ENCODE data around the gene TMEM129.
"Not testable (repeated sequence)": the region's sequence is repeated elsewhere in the genome, so short reads cannot be mapped to it uniquely, and the experiment has no call there.

The TMEM129 gene

DNA sequence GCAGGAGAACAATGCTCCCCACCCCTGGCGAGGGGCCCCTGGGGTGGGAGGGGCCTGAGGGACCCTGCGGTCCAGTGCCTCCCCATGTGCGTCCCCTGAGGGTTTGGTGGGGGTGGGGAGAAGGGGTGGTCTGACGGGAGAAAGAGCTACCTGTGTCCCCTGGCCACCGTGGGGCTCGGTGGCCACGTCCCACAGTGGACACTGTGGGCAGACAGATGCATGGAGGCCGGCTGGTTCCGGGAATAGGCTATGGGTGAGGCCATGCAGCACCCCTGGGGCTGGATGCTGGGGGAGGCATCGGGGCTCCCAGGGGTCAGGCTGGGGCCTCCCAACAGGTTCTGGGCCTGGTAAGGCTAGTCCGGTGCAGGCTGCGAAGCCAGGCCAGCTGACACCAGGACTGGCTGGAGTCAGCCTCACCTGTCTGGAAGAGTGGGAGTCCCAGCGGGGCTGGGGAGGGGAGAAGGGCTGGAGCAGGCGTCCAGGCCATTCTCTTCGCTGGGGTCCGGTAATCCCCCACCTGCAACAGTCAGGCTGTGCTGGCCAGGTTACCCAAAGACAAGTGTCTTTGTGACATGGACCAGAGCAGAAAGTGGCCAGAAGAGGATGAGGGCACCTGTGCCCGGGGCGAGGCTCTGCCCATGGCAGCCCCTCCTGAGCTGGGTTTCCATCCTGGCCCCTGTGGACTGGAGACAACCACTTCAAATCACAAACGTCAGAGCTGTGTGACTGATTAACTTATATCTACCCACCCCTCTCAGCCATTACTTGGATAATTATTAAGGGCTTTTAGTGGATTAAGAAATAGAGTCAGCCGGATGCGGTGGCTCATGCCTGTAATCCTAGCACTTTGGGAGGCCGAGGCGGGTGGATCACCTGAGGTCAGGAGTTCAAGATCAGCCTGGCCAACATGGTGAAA is 35.6 kb downstream of the TMEM129 start:
- DNase-seq: no peak

DNA sequence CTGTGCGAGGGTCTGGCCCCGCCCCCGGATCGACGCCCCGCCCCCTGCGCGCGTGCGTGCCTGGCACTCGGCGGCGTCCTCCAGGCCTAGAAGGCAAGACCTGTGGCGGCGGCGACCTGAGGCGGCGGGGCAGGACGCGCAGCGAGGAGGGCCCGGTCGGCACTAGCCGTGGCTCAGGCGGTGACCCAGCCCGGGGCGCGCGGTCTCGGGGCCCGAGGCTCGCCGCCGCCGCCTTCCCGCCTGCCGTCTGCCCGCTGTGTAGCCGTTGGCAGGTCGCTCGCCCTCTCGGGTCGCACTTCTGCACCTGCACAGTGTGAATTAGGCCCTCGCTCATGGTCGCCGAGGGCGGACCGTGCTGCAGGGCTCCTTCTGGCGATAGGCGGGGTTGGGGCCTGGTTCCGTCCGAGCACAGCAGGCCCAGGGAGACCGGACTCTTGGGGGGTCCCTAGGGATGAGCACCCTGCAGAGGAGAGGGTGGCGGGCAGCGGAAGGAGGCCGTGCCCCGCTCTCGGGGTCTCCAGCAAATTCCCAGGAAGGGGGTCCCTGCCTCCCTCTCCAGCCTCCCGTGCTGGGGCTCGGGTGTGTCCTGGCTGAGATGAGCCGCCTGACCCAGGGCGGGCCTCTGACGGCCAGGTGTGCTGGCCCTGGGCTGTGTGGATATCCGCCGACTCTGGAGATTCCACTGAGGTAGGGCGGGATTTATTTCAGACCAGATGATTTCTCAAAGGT is 36.5 kb downstream of the TMEM129 start:
- DNase-seq: peak; percentile 96

DNA sequence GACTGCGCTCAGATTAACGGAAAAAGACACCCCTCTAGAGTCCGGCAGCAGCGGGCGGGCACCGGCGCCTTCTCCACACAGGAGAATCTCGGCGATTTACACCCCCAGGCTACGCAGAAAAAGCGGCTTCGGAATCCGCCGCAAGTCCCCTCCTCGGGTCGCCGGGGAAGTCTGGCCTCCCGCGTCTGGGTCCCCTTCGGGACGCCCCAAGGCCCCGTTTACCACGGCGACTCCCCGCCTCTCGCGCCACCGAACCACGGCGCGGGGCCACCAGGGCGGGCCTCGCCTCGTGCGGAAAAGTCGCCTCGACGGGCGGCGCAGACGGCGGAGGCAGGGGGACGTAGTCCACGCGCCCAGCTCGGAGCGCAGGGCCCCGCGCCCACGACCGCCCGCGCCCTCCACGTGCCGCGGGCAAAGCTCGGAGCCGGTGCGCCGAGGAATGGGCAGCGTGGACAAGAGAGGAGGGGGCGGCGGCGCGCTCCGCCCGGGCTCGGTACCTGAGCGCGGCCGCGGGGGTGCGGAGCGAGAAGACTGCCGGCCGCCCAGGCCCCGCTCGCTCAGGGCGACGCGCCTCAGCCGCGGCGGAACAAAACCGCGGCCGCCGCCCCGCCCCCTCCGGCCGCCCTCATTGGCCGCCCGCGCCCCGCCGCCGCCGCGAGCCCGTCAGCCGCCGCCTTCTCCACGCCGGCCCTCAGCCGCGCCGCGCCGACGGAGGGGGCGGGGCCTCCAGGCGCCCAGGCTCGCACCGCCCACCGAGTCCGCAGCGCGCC is 37.2 kb downstream of the TMEM129 start, which contains the start of gene FAM53A:
FAM53A (minus strand) TSS at position 578 of the 770 bp plus-strand sequence. CDS start 15,572 bp downstream, outside the sequence.
- DNase-seq: peak; percentile 35

DNA sequence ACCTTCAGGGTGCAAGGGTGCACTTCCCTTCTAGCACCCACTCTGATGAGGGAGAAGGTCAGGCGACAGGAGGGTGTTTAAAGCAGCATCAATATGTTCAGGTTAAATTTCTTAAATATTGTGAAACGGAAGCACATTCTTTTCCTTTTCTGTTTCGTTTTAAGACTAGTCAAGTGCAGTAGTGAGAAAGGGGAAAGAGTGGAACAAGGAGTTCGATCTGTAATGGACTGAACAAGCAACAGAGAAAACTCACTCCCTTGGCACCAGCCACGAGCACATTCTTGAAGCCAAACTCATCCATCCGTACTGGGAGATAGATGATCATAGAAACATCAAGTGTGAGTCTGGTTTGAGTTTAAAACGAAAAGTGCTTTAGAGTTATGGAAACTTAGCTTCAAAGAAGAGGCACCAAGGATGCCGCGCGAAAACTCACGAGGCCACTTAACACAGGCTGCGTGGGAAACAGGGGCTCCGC is 37.8 kb downstream of the TMEM129 start:
- DNase-seq: no peak

DNA sequence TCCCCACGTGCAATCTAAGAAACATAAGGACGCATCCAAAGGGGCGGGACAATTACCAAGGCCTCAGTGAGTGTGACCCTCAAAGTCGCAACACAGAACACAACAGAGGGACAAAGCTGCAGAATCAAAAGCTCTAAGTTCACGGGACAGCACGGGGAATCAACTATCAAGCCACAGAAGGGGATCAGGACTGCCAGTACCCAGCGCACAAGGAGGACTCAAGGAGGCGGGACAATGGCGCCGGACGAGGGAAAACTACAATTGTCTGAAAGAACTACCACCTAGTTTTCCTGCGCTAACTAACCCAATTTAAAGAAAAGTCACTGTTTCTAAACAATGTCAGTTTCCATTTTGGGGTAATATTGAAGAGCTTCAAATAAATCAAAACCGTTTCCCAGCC is 38.3 kb downstream of the TMEM129 start:
- DNase-seq: no peak

DNA sequence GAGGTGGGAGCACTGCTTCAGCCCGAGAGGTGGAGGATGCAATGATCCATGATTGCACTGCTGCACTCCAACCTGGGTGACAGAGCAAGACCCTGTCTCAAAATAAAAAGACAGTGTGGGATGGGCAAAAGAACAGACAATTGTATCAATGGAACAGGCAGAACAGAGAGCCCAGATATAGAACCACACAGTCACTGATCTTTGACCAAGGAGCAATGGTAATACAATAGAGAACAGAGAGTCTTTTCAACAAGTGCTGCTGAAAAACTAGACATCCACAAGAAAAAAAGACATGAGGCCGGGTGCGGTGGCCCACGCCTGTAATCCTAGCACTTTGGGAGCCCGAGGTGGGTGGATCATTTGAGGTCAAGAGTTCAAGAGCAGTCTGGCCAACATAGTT is 42.9 kb downstream of the TMEM129 start:
- no peak for DNase-seq

DNA sequence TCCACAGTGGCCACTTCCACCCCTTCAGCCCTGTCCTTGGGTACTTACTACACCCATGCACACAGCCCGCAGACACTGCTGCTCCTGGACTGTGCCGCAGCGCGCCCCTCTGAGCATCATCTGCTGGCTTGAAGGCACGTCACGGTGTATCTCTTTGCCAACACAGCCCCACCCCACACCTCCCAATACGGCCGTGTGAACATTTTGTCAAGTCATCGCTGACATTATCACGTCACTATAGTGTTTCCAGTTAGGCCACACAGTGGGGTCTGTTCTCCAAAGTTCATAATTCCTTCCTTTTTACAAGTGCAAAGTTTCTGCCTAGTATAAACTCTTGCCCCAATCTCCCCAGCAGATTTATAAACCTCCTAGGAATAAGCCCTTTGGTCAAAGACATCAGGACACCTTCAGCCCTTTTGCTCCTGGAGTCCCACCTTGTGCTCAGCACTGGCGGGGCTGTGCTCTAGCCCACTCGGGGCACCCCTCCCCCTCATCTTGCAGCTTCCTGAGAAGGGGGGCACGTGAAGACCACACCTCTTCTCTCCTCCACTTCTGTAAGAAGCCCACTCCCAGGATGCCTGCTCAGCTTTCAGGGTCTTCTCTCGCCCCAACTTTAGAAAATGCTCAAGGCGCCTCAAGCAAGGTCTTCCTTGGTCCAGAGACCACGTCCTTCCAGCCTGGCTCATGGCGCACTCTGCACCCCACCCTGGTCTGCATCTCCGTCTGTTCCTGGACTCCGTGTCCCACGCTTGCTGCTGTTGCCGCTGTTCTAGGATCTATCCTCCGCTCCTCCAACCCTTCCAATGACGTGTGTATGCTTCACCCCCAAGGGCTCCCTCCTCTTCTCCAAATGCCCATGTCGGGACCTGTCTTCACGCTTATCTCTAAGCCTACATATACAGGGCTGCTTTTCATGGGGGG is 44.3 kb downstream of the TMEM129 start:
- DNase-seq: no peak

DNA sequence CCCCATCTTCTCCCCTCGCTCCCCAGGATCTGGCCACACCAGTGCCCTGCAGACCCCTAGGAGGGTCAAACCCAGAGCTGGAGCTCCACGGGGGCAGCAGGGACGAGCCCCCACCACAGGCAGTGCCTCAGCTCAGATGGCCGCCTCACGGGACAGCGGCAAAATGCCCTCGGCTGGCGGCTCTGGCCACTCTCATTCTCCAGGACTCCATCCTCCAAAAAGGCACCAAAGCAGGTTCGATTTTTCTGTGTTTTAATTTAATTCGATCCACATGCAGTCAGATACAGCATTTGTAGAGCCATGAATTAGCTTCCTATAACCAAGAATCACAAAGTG is 45.4 kb downstream of the TMEM129 start:
- no peak for DNase-seq

DNA sequence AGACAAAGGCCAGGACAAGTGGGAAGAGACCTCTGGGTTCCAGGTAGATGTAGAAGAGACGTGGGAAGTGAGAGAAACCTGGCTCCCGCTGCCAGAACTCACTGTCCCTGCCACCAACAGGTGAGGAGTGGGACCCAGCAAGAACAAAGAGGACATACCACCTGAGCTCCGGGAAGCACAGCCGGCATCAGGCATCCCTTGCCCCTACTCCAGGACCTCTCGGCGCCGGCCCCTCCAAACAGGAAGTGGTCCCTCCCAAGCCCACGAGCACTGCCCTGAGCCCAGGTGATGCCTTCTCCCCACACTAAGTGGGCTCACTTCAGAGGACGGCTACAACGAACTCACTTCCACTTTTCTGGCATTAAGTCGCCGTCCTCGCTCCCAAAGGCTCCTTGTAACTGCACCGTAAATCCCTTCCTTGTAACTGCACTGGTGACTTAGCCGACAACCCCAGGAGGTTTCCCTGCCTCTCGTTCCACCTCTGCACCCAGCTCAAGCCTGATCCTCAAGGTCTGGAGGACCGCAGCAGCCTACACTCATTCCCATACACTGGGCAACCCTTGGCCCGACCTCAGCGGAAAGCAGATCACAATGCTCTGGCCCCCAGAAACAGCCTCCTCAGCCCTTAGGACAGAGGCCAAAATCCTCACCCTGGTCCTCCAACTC is 45.9 kb downstream of the TMEM129 start:
- no peak for DNase-seq

DNA sequence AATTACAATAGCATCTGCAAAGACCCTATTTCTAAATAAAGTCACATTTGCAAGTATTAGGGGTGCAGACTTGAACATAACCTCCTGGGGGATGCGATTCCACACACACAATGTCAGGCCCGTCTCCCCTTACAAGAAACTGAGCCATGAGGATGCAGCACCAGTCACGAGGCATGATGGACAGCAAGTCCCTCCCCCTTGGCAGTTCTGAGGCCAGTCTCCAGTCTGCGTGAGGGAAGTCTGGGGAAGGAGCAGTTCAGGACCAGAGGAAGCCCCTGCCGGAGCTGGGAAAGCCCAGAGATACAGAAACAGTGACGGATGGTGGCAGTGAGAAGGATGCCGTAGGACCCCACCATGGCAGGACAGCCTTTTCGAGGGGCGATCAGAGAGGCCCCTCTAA is 46.4 kb downstream of the TMEM129 start:
- DNase-seq: no peak

DNA sequence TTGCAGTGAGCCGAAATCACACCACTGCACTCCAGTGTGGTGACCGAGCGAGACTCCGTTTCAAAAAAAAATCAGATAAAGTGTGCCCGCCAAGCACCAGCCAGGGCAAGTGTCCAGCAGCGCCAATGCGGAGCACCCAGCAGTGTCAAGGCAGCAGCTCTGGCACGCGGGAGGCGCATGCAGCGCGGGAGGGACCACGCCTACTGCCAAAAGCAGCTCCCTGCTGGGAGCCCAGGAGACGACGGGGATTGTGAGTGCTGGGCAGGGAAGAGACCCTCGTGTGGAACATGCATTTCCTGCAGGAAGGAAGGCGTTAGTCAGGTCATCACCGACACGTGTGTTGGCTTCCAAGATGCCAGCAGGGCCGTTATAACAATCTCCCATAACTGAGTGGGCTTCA is 47.5 kb downstream of the TMEM129 start:
- no peak for DNase-seq

DNA sequence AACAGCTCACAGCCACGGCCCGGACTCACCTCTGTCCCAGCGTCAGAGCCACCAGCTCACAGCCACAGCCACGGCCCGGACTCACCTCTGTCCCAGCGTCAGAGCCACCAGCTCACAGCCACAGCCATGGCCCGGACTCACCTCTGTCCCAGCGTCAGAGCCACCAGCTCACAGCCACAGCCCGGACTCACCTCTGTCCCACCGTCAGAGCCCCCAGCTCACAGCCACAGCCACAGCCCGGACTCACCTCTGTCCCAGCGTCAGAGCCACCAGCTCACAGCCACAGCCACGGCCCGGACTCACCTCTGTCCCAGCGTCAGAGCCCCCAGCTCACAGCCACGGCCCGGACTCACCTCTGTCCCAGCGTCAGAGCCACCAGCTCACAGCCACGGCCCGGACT is 50.1 kb downstream of the TMEM129 start:
- DNase-seq: not testable (repeated sequence)

DNA sequence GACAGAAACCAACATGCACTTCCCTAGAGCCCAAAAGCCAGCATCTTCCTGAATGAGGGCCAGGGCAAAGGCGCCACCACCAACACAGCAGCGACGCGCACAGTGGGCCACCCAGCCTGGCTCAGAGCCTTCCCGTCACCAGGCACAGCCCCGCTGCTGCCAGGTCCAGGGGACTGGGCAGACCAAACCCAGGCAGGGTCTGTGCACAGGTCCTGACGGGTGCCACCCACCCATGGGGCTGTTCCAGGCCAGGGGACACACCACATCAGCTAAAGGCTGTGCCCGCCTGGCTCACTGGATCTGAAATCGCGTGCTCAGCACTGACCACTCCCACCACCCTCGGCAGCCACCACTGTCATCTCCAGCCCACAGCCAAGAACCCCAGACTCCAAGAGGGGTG is 50.8 kb downstream of the TMEM129 start:
- no peak for DNase-seq

DNA sequence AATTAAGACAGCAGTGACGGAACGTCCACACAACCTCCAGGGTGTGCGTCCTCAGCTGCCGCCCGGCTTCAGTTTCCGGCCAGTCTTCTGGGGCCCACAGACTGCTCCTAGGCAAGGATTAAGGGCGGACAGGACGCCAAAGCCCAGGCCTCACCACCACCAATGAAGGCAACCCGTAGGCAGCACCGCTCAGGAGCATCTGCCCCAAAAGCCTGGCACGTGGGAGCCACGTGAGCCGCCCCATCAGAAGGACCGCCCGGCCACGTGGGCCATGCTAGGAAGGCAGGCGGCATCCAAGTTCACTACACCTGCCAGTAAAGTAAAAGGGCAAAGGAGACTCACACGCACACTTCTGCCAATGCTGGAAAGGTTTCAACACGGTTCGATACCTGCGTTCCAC is 51.3 kb downstream of the TMEM129 start:
- DNase-seq: no peak

DNA sequence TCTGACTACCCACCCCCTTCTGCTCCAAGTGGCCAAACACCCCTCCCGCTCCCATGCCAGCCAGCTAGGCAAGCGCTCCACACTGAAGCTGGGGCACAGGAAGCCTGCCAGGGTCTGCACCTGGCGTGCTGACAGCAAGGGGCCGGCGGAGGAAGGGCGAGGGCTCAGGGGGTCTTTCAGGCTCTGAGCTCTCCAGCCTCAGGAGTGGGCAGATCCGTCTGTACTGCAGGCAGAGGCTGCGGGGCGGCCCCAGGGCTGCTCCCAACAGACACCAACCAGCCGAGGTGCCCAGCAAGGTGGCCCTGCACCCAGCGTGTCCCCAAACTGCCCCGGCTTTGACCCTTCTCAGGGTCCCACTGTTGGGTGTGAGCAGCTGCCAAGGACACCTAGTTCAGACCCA is 51.9 kb downstream of the TMEM129 start:
- DNase-seq: no peak

DNA sequence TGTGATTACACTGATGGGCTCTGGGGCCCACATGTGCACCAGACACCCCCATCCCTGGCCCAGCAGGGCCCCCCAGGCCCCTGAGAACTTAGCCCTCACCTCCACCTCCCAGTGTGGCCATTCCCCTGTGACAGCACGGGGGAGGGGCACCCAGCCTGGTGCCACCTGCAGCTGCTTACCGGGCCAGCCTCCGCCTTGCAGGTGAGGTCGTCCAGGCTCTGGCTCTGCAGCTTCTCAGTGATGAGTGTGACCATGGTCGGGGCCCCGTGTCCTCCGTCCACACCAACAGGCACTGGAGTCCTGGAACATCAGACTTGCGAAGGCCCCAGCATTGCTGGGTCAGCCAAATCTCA is 52.7 kb downstream of the TMEM129 start:
- no peak for DNase-seq

DNA sequence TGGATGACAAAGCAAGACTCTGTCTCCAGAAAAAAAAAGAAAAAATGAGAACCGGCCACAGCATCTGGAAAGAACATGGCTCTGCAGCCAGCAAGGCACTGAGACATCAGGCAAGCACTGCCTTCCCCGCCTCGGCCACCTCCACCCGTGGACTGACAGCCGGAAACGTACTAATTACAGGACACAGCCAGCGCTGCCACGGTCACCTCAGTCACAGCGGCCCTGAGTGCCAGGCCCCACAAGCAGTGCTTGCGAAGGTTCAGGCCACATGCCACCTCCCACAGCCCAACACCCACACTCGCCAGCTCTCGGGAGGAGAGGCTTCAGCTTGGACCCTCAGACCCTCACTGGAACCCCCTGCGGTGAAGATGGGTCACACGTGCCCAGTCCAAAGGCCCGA is 53.9 kb downstream of the TMEM129 start:
- DNase-seq: no peak

DNA sequence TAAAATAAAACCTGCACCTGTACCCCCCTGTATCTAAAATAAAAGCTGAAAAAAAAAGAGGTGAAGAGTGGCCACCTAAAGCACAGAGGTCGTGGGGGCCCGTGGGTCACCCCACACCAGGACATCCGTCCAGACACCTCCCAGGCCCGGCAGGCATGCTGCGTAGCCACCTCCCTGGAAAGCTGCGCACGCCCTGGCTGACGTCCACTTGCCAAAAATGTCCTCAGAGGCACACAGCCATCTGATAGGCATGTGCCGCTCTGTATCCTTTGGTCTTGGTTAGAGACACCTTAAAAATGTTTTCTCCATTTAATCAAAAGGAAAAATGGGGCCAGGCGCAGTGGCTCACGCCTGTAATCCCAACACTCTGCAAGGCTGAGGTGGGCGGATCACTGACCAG is 54.7 kb downstream of the TMEM129 start:
- no peak for DNase-seq

Data from activated CD4-positive, alpha-beta T cell treated with anti-CD3 and anti-CD28 coated beads for 48 hours (primary cell).